Measurements from ENCODE around the gene VPS8. TPM values are rescaled to one million over a fixed set of nuclear protein-coding genes. Genes with fewer than 3 reads are reported as not detected.

The VPS8 gene
- total RNA-seq, 1 experiment from 2014 or later: 39.7 TPM

DNA sequence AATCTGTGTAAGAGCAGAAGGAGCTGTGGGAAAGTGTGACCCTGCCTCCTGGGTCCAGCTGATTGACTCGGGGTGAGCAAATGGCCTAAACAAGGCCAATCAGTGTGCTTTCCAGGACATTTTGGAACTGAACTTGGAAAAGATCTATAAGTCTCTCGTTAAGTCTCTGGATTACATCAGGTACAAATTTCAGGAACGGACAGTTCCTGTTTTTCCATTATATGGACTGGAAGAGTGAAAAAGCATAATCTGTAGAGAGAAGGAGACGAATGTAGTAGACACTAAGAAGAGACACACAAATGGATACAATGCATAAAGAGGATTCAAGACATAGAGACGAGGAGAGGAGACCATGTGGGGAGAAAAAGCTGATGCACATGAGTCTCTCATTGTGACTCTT lies 173.6 kb downstream of the VPS8 start:
- H3K14ac ChIP-seq (ENCODE audit: insufficient read depth, low read length): no peak overlapping the region
- no peak overlapping the region for H3K4me2 ChIP-seq (ENCODE audit: insufficient read depth, insufficient read length, low read length)
- no peaks in the 10 kb centered on the region for H3K4me1 ChIP-seq (ENCODE audit: insufficient read depth, low read length)
- DNase-seq: no peak
- no peak overlapping the region for H3K27ac ChIP-seq (ENCODE audit: insufficient read length, low read depth, low read length)
- H2AFZ ChIP-seq (ENCODE audit: low read length): no peak overlapping the region
- no peak overlapping the region for H3K56ac ChIP-seq (ENCODE audit: insufficient read length, low read depth, low read length)
- H3K9me3 Mint-ChIP-seq: no peaks in the 10 kb centered on the region
- H2BK5ac ChIP-seq (ENCODE audit: insufficient read length, low read length): no peak overlapping the region
- peak overlapping the region in 1 of 3 experiments; percentile 4; a peak in 1 of 7 replicates for H3K27ac Mint-ChIP-seq
- no CpG with 5 or more reads among the region's 5 CpGs for WGBS (ENCODE audit: extremely low coverage, insufficient read length, low lambda C conversion rate)
- no peaks in the 10 kb centered on the region for H3K9me3 ChIP-seq (ENCODE audit: control insufficient read depth, low read depth, low read length)
- no peak overlapping the region for H3K18ac ChIP-seq (ENCODE audit: insufficient read length, low read depth, low read length)
- H4K91ac ChIP-seq (ENCODE audit: insufficient read length, low read depth, low read length): no peak overlapping the region
- no peaks in the 10 kb centered on the region for H3K79me2 ChIP-seq (ENCODE audit: insufficient read depth, low read length)
- H3T11ph ChIP-seq (ENCODE audit: low read length): no peak overlapping the region
- no peaks in the 10 kb centered on the region for H3K27me3 ChIP-seq (ENCODE audit: insufficient read depth, low read length)
- no peak for TF ChIP-seq CTCF (conservative IDR thresholded peaks at IDR 0.05)
- H2BK20ac ChIP-seq (ENCODE audit: low read depth, low read length, poor library complexity, severe bottlenecking): no peak overlapping the region
- no peak overlapping the region for H3K9ac ChIP-seq (ENCODE audit: extremely low read depth, insufficient read length, low read length)
- H4K5ac ChIP-seq (ENCODE audit: insufficient read length, low read depth, low read length): no peak overlapping the region
- H3K79me1 ChIP-seq (ENCODE audit: insufficient read depth, low read depth, low read length, poor library complexity, severe bottlenecking): no peaks in the 10 kb centered on the region
- H3K4me1 Mint-ChIP-seq: no peaks in the 10 kb centered on the region
- H4K8ac ChIP-seq (replicated peaks; ENCODE audit: insufficient read length, low read depth, low read length): no peak overlapping the region
- no peaks in the 10 kb centered on the region for H3K23me2 ChIP-seq (ENCODE audit: insufficient read length, low read depth, low read length, poor library complexity, severe bottlenecking)
- H2AK5ac ChIP-seq (ENCODE audit: insufficient read length, low read length): no peak overlapping the region
- no peak overlapping the region for H3K4ac ChIP-seq (ENCODE audit: low read depth, low read length)
- H2BK12ac ChIP-seq (ENCODE audit: insufficient read length, low read depth, low read length): no peak overlapping the region
- H3K27me3 Mint-ChIP-seq (ENCODE audit: low read depth): no peaks in the 10 kb centered on the region
- no peak overlapping the region for H3K4me3 Mint-ChIP-seq
- no peaks in the 10 kb centered on the region for H4K20me1 ChIP-seq (ENCODE audit: control insufficient read depth, insufficient read depth, insufficient read length)
- H2BK15ac ChIP-seq (ENCODE audit: low read depth, low read length): no peak overlapping the region
- peaks cover 3 to 12% (median 10%) of the 10 kb centered on the region in 3 experiments for H3K36me3 Mint-ChIP-seq (ENCODE audit: insufficient read depth in 1 of 3, low read depth in 3 of 3)
- H2BK120ac ChIP-seq (ENCODE audit: low read depth, low read length, poor library complexity, severe bottlenecking): no peak overlapping the region
- H3K23ac ChIP-seq (ENCODE audit: insufficient read length, low read depth, low read length): no peak overlapping the region
